ENCODE data around the gene MACC1.

MACC1 gene

DNA sequence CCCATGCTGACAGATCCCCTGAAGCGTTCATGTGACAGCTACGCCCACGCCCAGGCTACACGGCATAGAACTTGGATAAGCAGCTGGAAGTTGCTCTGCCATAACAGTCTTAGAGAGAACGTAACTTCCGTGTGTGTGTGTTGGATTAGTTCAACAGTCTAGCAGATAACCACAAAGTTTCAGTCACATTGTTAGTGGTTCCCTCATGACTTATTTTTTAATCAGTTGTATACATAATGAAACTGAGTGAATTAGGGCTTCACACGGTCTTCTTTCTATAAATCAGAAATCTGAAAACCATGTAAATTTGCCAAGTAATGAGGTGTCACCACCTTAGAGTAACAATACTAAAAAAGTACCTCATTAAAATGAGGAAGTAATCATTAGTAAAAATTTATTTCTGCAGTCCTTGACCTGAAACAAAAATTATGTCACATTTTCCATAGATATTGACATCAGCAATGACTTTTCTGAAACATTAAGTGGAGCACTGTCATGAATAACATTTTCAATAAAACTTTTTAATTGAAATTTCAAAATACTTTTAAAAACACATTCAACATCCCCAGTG lies 21.7 kb upstream of the MACC1 start:
- in situ Hi-C loops (cut with HindIII; ENCODE audit: low pct_unique_long_range_greater_than_20kb, low sequenced_read_pairs), result no loop called here
- DNase-seq (ENCODE audit: low read depth in 1 of 2, low spot score in 1 of 2), result no peak
- TF ChIP-seq JUND (IDR thresholded peaks at IDR 0.05; ENCODE audit: low read depth), result no peak

DNA sequence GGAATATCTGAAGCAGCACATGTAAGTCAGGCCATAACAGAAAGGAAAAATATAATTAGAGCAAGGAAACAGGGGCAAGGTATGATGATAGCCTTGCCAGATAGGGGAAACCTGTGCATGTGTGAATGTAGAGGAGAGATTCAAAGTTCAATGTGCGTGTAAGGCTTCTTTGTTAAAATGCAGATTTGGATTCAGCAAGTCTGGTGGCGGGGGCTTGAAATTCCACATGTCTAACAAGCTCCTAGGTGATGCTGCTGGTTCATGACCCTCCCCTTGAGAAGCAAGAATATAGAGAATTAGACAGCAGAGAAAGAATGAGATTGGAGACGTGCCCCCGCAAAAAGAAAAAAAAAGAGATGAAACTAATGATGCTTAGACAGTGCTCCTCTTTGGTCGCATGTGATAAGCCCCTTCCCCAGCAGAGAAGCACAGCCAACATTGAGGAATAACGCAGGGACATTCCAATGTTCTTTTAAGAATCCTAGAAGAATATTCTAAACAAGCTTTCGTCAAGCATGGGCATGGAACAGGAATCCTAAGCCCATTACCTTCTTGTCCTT lies 21.1 kb upstream of the MACC1 start:
- DNase-seq (ENCODE audit: low read depth in 1 of 2, low spot score in 1 of 2), result no peak
- TF ChIP-seq JUND (IDR thresholded peaks at IDR 0.05; ENCODE audit: low read depth), result no peak
- in situ Hi-C loops (cut with HindIII; ENCODE audit: low pct_unique_long_range_greater_than_20kb, low sequenced_read_pairs), result no loop called here

DNA sequence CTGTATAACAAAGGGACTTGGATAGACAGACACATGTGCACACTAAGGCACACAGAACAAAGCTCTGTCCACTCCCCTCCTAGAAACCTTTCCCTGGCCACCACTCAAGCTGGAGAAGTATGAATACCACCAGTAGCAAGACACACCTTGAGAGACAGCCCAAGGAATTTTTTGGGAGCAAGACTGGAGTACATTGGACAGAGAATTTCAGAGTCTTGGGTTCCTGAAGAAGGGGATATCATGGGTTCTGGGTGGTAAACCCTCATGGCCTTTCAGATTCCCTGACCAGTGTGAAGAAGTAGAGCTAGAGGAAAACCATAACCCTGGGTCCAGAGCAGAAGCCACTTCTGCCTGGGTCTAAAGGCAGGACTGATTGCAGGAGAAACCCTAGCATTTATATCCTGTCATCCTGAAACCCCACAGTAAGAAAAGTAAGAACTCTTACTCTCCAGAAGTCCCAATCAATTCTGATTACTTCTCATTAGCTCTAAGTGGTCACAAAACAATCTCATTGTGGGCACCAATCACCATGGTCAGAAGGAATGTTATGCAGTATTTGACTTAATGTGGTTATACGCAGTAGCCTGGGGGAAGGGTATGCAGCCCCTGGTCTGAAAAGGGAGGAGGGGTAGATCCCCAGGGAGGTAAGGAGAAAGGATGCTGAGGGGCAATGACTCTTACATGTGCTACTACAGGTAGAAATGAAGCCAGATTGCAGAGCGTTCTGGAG lies 20.4 kb upstream of the MACC1 start:
- in situ Hi-C loops (cut with HindIII; ENCODE audit: low pct_unique_long_range_greater_than_20kb, low sequenced_read_pairs), result no loop called here
- no peak for DNase-seq (ENCODE audit: low read depth in 1 of 2, low spot score in 1 of 2)
- TF ChIP-seq JUND (IDR thresholded peaks at IDR 0.05; ENCODE audit: low read depth), result no peak

DNA sequence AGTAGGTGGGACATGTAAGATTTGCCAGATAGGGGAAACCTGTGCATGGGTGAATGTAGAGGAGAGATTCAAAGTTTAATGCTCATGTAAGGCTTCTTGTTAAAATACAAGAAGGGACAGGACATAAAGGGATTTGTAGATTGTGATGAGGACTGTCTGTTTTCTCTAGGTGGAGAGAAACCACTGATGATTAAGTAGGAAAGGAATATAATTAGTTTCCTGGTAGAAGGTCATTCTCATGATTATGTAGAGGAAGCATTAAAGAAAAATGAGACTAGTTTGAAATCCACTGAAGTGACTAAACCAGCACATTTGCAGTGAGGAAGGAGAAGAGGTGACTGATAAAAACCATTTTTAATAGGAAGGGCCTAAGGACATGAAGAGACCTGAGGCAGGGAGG lies 19.6 kb upstream of the MACC1 start:
- no peak for TF ChIP-seq JUND (IDR thresholded peaks at IDR 0.05; ENCODE audit: low read depth)
- DNase-seq (ENCODE audit: low read depth in 1 of 2, low spot score in 1 of 2), result no peak
- in situ Hi-C loops (cut with HindIII; ENCODE audit: low pct_unique_long_range_greater_than_20kb, low sequenced_read_pairs), result no loop called here

DNA sequence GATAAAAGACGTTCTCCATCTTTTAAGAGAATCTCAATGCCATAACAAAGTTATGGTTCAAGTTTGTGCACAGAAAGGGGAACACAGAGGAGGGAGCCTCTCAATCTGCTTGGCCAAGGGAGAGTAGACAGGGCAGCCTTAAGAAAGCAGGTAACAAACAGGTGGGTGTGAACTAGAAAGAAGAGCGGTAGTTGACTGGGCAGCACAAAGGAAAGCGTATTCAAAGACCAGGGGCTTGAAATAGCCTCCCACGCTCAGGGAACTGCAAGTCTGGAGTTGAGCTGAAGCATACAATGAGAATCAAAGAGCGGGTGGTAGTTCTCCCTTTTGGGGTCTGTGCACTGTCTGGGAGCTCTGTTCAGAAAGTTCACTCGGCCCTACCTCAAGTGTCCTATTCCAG lies 18.9 kb upstream of the MACC1 start:
- in situ Hi-C loops (cut with HindIII; ENCODE audit: low pct_unique_long_range_greater_than_20kb, low sequenced_read_pairs), result no loop called here
- DNase-seq (ENCODE audit: low read depth in 1 of 2, low spot score in 1 of 2), result no peak
- TF ChIP-seq JUND (IDR thresholded peaks at IDR 0.05; ENCODE audit: low read depth), result no peak

DNA sequence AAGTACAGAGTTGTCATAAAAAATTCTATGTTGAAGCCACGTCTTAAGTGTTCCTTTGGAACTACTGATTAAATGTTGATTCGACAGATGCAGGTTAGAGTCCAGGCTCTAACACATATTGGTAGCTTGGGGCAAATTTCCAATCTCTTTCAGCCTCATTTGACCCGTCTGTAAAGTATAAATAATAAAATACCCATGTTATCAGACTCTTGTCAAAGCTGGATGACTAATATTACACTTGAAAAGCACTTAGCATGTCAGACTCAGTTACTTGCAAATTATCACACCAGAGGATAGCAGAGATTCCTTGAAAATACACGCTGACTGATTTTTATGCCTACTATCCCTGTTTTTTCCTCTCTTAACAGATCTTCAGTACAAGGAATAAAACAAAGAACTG lies 18.1 kb upstream of the MACC1 start:
- no peak for TF ChIP-seq JUND (IDR thresholded peaks at IDR 0.05; ENCODE audit: low read depth)
- in situ Hi-C loops (cut with HindIII; ENCODE audit: low pct_unique_long_range_greater_than_20kb, low sequenced_read_pairs), result no loop called here
- DNase-seq (ENCODE audit: low read depth in 1 of 2, low spot score in 1 of 2), result no peak

DNA sequence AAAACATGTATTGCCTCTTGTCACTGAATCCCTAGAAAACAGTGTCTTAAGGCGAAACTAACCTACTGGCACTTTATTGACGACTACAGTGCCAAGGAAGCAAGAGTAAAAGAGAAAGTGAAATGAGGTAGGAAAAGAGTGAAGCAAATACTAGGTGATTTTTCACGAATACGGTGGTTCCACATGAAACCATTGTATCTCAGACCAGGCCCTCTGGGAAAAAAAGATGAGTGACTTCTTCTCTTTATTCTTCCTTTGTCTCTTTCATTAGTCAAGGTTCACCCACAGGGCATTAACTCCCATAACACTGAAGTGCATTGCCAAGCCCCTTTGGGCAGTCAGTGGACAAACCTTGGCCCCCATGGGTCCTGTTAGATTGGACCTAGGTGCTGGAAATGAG lies 16.2 kb upstream of the MACC1 start:
- TF ChIP-seq JUND (IDR thresholded peaks at IDR 0.05; ENCODE audit: low read depth), result no peak
- DNase-seq (ENCODE audit: low read depth in 1 of 2, low spot score in 1 of 2), result no peak
- in situ Hi-C loops (cut with HindIII; ENCODE audit: low pct_unique_long_range_greater_than_20kb, low sequenced_read_pairs), result no loop called here

DNA sequence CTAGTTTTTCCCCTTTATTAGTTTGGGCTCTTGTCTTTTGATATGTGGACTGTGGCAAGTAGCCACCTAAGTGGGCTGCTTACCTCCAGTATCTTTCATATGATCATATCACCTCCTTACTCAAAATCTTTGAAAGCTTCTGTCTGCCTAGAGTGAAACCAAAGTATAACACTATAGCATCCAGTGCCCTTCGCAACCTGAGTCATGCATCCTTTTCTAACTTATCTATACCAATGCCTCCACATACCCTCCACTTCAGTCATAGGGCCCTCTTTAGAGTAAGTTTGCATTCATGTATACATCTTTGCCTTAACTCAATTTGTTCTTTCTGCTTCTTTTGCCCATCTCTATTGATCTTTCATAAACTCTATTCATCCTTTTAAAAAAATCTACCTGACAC lies 15.7 kb upstream of the MACC1 start:
- no peak for TF ChIP-seq JUND (IDR thresholded peaks at IDR 0.05; ENCODE audit: low read depth)
- DNase-seq (ENCODE audit: low read depth in 1 of 2, low spot score in 1 of 2), result no peak
- in situ Hi-C loops (cut with HindIII; ENCODE audit: low pct_unique_long_range_greater_than_20kb, low sequenced_read_pairs), result no loop called here

DNA sequence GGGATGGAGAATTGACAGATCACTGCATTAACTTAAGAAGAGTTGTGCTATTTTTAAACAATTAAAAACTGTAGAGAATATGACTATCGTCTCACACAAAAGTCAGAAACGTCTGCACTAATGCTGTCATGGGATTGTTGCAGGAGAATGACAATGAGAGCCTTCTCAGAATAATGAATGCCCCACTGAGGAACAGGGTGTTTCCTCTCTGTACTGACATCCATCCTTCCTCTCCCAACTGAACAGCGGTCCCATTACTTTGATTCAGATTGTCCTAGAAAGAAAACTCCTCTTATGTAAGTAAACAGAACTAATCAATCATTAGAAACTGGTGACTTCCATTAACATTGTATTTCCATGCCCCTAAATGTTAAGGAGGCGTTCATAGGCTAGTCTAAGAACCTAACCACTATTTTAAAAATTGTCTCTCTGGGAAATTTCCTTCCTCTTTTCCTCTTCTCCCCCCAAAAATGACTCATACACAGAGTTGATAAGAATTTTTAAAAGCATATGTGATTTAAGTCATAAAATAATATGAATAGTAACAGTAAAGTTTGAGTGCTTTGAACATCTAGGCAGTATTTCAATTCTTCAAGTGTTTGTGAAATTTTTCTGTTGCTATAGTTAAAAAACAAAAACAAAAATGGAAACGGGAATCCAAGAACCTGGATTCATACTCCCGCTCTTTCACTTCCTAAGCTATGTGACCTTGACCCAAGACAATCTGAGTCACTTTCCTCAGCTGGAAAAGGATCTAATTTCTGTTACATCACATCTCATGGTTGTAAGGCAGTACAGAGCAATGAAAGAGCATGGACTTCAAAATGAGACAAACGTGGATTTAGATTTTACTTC lies 12.7 kb upstream of the MACC1 start:
- in situ Hi-C loops (cut with HindIII; ENCODE audit: low pct_unique_long_range_greater_than_20kb, low sequenced_read_pairs), result no loop called here
- no peak for DNase-seq (ENCODE audit: low read depth in 1 of 2, low spot score in 1 of 2)
- TF ChIP-seq JUND (IDR thresholded peaks at IDR 0.05; ENCODE audit: low read depth), result no peak

DNA sequence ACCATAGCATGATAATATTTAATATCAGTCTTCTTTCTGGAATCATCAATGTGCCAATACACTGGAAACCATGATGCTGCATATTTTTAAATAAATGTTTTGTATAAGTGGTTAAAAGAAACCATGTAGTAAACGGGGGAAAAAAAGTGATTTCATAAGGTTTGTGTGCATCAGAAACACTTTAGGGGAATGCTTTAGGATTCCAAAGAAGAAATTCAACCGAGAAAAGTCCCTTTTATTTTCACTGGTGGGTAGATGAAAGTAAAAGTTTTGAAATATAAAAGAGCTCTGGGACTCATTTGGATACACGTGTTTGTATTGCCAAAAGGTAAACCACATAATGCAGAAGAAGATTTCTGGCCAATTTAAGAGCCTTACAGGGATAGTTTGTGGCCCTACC lies 11.9 kb upstream of the MACC1 start:
- in situ Hi-C loops (cut with HindIII; ENCODE audit: low pct_unique_long_range_greater_than_20kb, low sequenced_read_pairs), result no loop called here
- no peak for TF ChIP-seq JUND (IDR thresholded peaks at IDR 0.05; ENCODE audit: low read depth)
- no peak for DNase-seq (ENCODE audit: low read depth in 1 of 2, low spot score in 1 of 2)

DNA sequence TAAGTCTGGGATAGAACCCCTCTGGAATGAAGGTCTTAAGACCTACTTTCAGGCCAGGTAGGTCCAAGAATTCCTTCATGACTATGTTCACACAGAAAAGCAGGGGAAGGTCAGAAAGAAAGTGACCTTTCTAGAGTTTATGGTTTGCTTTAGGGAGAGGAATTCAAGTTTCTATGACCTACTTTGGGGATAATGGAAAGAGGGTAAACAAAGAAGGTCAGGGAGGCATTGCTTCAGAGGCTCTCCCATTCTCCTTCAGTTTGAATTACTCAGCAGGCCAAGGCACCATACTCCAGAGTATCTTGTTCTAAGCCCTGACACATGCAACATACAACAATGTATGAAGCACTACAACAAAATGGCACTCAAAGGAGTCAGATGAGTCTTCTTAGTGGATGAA lies 11.5 kb upstream of the MACC1 start:
- TF ChIP-seq JUND (IDR thresholded peaks at IDR 0.05; ENCODE audit: low read depth), result no peak
- in situ Hi-C loops (cut with HindIII; ENCODE audit: low pct_unique_long_range_greater_than_20kb, low sequenced_read_pairs), result no loop called here
- DNase-seq (ENCODE audit: low read depth in 1 of 2, low spot score in 1 of 2), result peak in 1 of 2 experiments; percentile 56

DNA sequence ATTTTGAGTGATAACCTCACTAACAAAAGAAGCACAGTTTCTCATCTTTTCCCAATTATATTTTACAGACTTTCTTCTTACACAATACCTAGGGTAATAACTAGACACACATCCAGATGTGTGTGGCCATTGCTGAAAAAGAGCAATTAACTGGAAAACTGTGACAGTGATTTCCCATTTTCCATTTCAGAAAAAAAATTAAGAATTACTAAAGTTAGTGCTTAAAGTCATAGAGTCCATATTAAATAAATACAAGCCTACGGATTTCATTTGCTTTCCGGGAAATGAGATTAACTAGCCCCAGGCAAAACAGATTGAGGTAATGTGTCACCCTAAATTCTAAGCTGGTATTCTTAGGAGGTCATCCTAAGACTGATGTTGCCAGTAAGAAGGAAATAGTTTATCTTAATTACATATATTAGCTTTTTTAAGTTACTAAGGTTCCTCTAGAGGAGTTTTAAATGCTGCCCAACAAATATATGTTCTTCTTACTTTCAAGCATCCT lies 10.2 kb upstream of the MACC1 start:
- DNase-seq (ENCODE audit: low read depth in 1 of 2, low spot score in 1 of 2), result no peak
- TF ChIP-seq JUND (IDR thresholded peaks at IDR 0.05; ENCODE audit: low read depth), result no peak
- in situ Hi-C loops (cut with HindIII; ENCODE audit: low pct_unique_long_range_greater_than_20kb, low sequenced_read_pairs), result no loop called here

DNA sequence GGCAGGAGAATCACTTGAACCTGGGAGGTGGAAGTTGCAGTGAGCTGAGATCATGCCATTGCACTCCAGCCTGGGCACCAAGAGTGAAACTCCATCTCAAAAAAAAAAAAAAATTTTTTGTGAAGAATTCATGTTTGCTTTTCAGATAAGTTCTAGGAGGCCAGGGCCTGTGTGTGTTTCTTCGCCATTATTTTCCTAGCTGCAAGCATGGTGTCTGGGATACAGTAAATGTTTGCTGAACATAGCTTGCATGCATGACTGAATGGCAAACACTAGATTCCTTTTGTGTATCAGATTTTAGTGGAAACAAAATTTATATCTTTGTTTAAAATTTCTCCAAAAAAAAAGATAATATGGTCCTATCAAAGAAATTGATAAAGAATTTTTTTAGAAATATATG lies 9.7 kb upstream of the MACC1 start:
- in situ Hi-C loops (cut with HindIII; ENCODE audit: low pct_unique_long_range_greater_than_20kb, low sequenced_read_pairs), result no loop called here
- TF ChIP-seq JUND (IDR thresholded peaks at IDR 0.05; ENCODE audit: low read depth), result no peak
- DNase-seq (ENCODE audit: low read depth in 1 of 2, low spot score in 1 of 2), result peak in 1 of 2 experiments; percentile 47
